HG03095 (cell line): ENCODE results near the gene GNPAT.

ENCODE experiments used
- ATAC-seq: cut with Tn5 transposase; IDR thresholded peaks from one replicate; pipeline ENCODE4 v1.9.1; 2021; ENCODE audit warnings: moderate library complexity; ENCODE audit not compliant: unreplicated experiment

The GNPAT gene

DNA sequence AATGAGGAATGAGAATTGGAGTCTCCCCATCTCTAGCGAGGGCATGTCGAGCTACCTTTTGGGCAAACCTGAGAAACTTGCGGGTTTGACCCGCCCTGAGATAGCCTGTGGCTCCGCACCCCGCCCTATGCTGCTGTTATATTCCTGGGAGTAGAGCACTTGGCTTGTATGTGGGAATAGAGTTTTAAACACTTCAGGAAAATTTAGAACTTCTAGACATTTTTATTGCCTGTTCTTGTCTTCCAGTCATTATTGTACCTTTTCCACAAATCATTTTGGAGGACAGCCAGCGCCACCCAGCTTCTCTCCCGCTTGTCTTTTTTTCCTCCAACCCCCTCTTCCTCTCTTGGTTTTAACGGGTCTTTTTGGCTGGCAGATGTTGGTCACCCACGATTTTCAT lies 738 bp downstream of the GNPAT start:
- ATAC-seq, result peak; percentile 14

DNA sequence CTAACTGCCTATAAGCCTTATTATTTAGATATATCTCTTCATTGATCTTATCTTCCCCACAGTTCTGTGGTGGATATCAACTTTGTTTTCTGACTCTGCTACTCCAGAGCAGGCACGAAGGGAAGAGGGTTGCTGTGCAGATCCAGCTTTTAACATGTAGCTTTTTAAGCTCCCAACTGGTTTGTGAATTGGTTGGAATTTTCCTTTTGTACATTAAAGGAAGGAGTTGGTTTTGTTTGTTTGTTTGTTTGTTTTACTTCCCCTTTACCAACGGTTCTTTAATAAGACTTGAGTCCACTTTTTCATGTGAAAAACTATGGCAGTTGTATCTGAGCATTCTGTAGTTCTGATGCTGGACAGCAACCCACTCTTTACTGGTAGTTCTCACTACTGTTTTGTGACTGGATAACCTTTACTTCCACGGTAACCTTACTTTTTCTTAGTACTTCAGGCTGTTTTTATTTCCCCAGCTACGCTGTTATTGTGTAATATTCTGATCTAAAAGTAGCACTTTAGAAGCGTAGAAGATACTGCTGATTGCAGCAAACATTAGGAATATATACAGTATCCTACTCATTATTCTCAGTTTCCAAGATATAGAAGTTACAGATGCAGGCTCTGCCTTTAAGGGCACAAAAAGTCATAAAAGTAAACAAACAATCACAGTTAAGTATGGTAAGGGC lies 1.6 kb downstream of the GNPAT start:
- no peak for ATAC-seq

DNA sequence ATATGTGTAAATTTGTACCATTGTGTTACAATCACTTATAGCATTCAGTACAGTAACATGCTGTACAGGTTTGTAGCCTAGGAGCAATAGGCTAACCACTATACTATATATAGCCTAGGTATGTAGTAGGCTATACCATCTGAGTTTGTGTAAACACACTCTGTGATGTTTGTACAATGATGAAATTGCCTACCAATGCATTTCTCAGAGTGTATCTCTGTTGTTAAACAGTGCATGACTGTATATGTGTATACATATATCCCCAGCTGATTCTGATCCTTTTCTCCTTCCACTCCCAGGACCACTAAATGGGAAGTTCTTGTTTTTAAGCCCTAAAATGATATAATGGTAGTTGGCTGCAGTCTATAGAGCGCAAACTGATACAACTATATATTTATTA lies 7.8 kb downstream of the GNPAT start:
- ATAC-seq, result no peak

DNA sequence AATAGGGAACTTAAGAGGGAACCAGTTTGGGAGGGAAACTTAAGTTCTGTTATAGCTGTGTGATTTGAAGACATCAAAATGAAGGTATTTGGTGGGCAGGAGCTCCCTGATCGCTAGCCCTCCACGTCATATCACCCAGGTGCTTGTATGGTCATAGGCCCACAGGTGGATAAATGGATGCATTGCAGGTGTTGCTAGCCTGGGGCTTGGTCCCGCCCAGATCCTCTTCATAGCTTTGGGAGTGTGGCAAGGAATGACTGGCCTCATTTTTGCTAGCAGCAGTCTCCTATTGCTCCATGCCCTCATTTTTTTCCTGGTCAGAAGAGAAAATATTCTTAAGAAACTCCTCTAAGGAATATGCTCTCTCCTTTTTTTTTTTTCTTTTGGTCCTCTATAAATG lies 11.3 kb downstream of the GNPAT start:
- ATAC-seq, result no peak

DNA sequence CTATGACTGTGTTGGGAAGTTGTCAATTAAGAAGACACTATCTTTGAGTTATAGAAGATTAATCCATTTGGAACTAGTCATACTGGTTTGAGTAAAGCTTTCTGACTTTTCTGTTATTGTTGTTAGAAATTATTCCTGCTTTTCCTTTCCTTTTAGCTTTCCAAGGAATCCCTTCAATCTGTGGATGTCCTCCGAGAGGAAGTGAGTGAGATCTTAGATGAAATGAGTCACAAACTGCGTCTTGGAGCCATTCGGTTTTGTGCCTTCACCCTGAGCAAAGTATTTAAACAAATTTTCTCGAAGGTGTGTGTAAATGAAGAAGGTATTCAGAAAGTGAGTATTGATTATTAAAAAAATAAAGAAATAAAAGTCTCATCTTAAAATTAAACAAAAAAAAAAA lies 19.3 kb downstream of the GNPAT start:
- no peak for ATAC-seq

DNA sequence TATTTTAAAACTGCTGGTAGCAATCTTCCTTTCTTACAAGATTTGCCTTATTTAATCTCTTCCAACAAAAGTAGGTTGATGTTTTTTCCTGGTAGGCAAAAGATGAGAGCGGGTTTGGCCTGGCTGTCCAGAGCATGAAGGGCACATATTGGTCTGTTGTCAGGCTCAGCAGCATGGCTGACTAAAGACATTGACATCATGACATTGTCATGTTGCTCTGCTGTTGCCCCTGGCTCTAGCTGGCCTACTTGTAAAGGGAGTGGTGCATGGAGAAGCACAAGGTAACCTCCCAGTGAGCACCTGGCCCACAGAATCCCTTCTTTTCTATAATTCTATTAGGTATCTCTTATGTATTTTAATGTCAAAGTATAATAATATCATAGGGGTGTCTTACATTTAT lies 23.6 kb downstream of the GNPAT start:
- no peak for ATAC-seq

DNA sequence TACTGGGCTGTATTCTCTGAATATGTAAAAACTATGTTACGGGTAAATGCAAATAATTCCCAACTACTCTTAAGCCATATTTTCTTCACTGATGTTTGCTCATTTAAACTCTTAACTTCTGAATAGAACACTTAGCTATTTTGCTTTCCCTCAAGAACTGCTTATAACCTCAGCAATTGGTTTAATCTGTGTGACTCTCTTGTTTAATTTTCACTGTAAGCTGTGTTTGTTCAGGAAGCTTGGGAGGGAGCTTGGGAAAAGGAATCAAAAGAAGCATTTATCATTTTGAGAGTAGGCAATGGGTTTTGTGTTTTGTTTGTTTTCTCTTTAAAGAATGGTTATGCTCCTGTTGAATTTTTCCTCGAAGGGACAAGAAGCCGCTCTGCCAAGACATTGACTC lies 24.4 kb downstream of the GNPAT start:
- no peak for ATAC-seq

DNA sequence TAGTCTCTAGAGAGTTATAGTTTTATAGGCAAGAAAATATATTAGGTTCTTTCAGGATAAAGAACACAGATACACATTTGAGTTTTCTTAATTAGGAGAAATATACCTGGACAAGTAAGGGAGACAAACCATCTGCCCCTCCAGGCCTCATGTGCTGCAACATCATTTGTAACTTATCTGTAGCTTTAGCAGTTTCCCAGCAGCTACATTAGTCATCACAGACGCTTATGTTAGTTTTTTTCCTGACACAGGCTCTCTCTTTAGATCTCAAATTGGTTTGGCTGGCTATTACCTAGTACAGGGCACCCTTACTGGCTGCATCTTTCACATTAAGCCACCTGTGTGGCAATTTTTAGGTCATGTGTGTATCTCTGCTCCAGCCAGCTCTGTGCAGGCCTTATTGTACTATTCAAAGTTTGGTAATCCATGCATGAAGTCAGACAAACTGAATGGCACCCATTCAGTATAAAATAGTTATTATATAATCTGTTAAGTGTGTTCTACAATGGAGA lies 25.9 kb downstream of the GNPAT start:
- ATAC-seq, result no peak

DNA sequence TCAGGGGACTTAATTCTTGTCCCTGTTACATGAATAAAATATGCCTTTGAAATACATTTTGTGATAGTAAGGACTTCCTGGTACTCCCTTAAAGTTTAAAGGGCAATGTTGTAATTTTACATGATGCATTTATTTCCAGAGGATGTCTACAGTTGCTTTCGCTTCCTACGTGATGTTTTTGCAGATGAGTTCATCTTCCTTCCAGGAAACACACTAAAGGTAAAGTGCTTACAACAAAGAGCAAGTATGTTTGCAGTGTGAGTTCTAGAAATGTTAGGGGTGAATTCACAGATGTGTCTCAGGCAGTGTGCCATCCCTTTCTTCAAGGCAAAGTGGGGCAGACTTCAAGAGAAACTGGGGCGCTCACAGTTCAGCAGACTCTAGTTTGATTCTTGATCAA lies 31.2 kb downstream of the GNPAT start:
- no peak for ATAC-seq

DNA sequence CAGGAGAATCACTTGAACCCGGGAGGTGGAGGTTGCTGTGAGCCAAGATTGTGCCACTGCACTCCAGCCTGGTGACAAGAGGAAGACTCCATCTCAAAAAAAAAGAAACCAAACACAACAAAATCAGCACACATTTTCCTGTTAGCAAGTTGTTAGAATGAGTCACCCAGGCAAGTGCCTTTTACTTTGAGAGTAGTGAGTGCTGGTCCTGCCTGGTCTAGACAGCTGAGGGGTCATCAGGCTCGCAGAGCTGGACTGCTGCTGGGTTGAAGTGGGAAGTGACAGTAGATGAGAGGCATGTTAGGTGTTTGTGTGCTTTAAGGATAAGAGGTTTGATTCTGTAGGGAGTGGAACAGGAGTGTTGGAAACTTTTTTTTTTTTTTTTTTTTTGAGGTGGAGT lies 31.9 kb downstream of the GNPAT start:
- ATAC-seq, result no peak

DNA sequence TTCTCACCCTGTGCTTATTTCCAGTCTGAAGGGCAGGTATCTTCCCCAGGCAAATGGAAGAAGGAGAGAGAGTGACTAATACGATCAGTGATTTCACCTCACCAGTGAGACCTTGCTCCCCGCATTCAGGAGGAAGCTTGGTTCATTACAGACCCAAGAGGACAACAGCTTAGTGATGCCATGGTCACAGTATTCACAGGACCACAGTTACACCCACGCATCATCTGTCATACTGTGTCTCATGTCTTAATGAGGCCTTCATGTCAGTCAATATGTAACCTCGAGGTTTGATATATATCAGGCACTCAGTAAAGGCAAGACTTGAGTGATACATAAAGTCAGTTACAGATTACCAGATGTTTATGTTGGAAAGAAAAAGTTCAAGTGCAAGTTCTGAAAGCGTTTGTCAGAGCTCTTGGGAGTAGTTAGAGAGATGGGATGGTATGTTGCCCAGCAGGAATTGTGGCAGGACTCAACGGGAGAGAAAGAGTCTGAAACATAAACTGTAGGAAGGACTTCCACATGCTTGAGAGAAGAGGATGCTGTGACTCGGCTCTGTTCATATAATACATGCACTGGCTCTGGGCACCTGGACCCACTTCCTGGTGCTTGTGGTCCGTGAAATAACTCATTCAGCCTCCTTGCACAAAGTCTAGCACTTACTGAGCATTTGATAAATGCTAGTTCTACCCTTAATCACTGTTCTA lies 33.3 kb downstream of the GNPAT start:
- no peak for ATAC-seq

DNA sequence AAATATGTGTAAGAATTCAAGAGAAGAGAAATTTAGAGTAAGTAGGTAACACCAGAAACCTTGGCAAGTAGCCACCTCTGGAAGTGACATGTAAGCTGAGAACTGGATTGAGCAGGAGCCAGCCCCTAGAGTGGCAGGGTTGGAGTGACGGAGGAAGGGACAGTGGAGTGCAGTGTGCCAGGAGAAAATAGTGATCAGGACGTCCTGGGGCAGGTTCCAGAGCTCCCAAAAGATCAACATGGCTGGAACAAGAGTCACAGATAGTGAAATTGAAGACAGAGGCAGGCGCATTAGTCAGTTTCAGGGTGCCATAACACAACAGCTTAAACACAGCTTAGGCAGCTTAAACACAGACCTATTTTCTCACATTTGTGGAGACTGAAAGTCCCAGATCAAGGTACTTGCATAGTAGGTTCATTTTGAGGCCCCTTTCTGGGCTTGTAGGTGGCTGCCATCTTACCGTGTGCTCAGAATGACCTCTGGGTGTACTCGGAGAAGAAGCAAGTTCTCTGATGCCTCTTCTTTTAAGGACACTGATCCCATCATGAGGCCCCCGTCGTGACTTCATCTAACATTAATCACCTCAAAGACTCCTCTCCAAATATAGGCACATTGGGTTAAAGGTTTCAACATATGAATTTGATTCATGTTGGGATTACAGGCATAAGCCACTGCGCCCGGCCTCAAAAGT lies 37.2 kb downstream of the GNPAT start:
- ATAC-seq, result no peak

DNA sequence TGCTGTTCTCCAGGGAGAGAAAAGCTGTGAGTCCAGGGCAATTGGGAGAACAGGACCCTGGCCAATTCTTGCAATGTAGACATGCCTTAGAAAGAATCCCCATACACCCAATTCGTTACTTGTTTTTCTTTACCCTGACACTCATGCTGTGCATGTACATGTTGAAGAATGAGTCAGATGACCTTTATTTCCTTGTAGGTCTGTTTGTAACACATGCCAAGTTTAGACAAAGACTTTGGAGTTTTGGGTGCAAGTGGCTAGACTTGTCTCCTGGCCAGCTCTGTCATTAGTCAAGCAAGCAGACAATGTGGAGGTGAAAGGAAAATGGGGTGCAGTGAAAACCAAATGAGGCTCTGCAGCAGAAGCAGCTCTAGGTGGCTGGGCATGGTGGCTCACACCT lies 38.1 kb downstream of the GNPAT start:
- no peak for ATAC-seq

DNA sequence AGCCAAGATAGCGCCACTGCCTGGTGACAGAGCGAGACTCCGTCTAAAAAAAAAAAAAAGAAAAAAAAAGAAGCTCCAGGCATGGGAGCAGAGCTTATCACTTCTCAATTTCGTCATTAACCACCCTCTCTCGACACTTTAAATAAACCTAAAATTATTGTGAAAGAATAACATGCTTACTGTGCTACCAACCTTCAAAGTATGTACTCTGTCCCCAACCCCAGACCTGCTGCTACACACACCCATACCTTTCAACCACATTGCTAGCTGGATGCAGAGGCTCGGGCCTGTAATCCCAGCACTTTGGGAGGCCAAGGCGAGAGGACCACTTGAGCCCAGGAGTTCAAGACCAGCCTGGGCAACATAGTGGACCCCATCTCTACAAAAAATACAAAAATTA lies 38.7 kb downstream of the GNPAT start:
- ATAC-seq, result no peak

DNA sequence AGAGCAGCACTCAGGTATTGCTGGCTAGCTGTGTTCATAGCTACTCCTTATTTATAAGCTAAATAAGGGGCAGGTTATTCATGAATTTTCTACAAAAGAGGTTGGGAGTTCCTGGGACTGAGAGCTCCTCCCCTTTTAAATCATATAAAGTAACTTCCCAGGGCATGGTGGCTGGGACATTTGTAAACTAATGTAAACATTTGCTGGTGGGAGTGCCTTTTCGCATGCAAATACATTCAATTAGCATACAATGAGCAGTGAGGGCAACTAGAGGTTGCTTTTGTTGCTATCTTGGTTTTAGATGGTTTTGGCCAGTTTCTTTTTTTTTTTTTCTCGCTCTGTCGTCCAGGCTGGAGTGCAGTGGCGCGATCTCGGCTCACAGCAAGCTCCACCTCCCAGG lies 43.4 kb downstream of the GNPAT start:
- no peak for ATAC-seq

DNA sequence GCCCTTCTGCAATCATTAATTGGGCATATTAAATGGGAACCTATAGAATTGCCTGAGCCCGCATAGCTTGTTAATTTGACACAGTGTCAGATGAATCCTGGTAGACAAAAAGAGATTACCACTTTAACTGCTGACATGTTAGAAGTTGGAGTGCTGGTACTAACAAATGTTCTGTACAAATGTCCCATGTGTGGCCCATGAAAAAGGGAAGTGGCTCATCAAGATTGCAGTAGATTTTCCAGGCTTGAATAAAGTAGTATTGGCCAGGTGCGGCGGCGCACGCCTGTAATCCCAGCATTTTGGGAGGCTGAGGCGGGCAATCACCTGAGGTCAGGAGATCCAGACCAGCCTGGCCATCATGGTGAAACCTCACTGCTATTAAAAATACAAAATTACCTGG lies 45.6 kb downstream of the GNPAT start:
- ATAC-seq, result no peak

DNA sequence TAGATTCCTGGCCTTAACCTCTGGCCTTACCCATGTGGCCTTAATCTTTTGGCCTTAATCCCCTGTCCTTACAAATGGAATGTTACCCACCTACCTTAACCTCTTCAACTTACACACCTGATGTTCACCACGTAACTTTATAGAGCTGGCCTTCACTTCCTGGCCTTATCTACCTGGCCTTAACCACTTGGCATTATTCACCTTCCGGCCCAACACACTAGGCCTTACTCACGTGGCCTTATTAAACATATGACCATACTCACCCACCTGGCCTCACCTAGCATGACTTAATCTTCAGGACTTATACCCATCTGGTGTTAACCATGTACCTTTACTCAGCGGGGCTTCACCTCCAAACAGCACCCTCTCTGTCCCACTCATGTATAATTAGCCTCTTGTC lies 54.9 kb downstream of the GNPAT start:
- ATAC-seq, result no peak

DNA sequence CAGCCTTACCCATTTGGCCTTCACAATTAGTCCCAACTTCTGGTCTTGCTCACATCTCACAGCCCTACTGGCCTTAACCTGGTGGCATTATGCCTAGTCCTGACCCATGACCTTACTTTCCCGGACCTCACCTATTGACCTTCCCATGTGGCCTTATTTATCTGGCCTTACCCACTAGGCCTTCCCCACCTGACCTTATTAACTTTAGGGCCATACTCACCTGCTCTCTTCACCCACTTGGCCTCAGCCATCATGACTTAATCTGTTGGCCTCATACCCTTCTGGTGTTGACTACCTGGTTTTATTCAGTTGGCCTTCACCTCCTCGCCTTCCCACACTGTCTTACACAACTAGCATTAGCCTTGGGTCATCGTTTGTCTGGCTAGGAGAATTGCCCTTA lies 61.0 kb downstream of the GNPAT start:
- no peak for ATAC-seq

DNA sequence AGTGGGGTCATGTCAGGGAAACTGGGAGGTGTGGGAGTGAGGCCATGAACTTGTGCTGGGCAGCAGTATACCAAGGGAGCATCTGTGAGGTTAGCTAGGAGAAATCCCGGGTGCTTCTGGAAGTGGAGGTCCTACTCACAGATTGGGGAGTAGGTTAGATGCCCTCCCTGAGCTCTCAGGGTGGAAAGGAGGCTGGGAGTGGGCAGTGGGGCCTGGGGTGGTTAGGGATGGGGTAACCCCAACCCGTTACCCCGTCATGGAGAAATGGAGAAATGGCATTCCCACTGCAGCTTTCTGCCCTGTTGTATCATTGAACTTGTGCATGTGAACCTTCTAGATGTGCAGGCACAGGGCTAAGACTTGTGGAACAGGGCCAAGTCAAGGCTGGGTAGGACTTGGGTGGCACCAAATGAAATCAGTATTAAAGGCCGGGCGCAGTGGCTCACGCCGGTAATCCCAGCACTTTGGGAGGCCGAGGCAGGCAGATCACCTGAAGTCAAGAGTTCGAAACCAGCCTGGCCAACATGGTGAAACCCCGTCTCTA lies 69.5 kb downstream of the GNPAT start:
- no peak for ATAC-seq

DNA sequence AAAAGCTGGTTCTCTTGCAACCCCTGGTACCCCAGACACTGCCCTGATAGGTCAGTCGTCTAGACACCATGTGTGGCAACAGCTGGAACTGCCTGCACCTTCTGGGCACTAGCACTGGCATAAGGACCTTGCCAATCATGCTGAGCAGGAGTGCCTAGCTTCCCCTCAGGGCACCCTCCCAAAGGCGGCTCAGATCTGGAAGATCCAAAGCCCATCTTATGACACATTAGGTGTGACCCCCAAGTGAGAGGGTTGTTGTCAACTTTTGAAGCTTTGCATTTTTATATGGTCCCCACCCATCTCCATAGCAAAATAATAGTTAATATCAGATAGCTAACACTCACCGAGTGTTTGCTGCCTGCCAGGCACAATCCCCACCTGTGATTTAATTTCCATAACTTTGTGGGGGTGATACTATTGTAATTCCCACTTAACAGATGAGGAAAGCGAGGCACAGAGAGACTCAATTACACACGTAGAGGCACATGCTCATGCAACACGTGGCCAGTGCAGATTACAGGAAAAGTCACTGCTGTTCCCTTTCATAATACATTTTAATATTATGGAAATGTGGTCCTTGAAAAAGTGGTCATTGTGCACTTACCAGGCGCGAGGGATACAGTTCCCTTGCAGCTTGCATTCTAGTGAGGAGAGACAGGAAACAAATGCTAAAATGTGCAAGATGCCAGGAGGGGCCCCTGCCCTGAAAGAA lies 70.9 kb downstream of the GNPAT start:
- no peak for ATAC-seq

DNA sequence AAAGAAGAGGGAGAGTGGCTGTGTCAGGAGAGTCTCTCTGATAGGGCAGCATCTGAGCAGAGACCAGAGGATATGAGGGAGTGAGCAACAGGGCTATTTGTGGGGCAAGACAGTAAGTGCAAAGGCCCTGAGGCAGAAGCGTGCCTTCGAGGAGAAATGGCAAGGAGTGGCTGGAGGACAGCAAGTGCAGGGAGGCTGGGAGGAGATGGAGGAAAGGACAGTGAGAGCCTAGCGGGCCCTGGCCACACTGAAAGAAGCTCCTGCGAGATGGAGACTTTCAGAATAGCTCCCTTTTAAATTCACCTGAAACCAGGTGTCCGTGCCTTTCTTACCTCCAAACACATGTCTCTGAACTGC lies 71.4 kb downstream of the GNPAT start:
- ATAC-seq, result no peak
